ENCODE measurements around the gene TNS3. TPM values are rescaled to one million over a fixed set of nuclear protein-coding genes. Genes with fewer than 3 reads are reported as not detected.

The TNS3 gene
- total RNA-seq, 4 donors from 2014 or later: 34.6 to 52.5 (median 48.6) TPM

DNA sequence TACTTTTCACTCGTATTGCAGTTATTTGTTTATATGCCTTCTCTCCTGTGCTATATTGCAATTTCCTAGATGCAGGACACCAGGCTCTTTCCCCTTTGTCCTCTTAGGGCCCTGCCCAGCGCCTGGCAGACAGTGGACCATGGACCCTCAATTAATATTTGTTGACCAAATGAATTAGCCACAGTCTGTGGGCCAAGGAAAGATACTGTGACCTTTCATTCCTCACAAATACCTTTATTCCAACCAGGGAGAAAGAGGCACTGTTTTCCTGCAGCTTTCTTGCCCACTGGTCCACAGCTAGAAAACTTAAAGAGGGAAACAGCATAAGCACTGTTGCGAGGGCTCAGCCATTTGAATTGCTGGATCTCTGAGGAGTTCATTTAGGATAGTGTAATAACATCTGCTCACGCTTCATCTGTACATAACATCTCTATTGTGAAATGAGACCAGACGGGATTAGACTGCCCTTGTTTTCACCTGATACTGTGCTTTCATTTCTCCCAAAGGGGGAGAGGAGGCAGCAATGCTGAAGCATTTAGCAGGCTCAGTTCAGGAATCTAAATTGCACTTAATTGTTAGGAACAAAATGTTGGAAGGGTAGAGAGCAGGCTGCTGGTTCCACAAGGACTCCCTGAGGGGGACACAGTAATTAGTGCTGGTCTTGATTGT is 46.7 kb downstream of the TNS3 start:
- H3K4me1 ChIP-seq: peaks cover 10 to 51% (median 47%) of the 10 kb centered on the region in 4 donors
- peaks cover 0 to 10% (median 0%) of the 10 kb centered on the region in 4 donors for H3K27me3 ChIP-seq
- H3K9me3 ChIP-seq: no peaks in the 10 kb centered on the region
- H3K36me3 ChIP-seq: no peaks in the 10 kb centered on the region
- H3K4me3 ChIP-seq: no peak overlapping the region
- peak overlapping the region in 1 of 4 donors; percentile 23 for H3K27ac ChIP-seq (replicated peaks in 1 of 4)
- intact Hi-C loops (cut with DNase I): no loop called here
- WGBS: 73% methylated on average over 5 of the region's 5 CpGs
- no peak for TF ChIP-seq CTCF (IDR thresholded peaks at IDR 0.05)
- no peak for TF ChIP-seq POLR2A (IDR thresholded peaks at IDR 0.05; ENCODE audit: low read depth)
- TF ChIP-seq EP300 (IDR thresholded peaks at IDR 0.05): no peak
- no peak for TF ChIP-seq POLR2AphosphoS5 (IDR thresholded peaks at IDR 0.05)
- DNase-seq (ENCODE audit: extremely low spot score): no peak

DNA sequence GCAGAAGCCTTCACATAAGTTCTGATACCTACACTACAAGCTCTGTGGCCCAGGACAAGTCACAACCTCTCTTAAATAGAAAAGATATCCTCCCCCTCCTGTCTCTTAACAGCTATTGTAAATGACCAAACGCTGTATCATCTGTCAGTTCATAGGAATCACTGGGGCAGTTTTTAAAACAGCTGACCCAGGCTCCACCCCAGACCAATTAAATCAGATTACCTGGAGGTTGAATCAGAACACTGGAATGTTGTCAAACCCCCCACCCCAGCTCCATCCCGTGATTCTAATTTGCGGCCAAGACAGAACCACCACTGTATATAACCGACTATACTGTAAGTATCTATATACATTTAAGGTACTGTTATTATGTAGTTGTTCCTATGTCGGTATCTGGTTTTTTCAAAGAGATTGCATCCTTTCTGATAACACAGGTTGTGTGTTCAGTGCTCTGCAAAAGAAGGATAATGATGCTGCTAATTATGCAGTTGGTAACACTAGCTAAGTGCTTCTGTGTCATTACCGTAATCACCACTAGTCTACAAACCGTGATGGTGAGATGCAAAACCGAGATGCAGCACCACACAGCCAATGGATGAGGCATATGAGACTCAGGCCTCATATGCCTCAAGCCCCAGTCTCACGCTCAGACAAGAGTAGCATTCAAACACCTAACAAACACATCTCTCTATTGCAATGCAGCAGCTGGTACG is 47.4 kb downstream of the TNS3 start:
- intact Hi-C loops (cut with DNase I): no loop called here
- H3K36me3 ChIP-seq: no peaks in the 10 kb centered on the region
- H3K9me3 ChIP-seq: no peaks in the 10 kb centered on the region
- WGBS: 88% methylated on average over 10 of the region's 10 CpGs
- H3K27me3 ChIP-seq: peaks cover 0 to 10% (median 0%) of the 10 kb centered on the region in 4 donors
- H3K4me3 ChIP-seq: no peak overlapping the region
- DNase-seq (ENCODE audit: extremely low spot score): no peak
- H3K27ac ChIP-seq (replicated peaks in 1 of 4): no peak overlapping the region
- H3K4me1 ChIP-seq: peaks cover 10 to 49% (median 43%) of the 10 kb centered on the region in 4 donors
- no peak for TF ChIP-seq POLR2AphosphoS5 (IDR thresholded peaks at IDR 0.05)
- no peak for TF ChIP-seq EP300 (IDR thresholded peaks at IDR 0.05)
- TF ChIP-seq POLR2A (IDR thresholded peaks at IDR 0.05; ENCODE audit: low read depth): no peak
- no peak for TF ChIP-seq CTCF (IDR thresholded peaks at IDR 0.05)

GRCh38 chr7:47531584-47532492 is 50.1 kb downstream of the TNS3 start:
- Histone ChIP-seq H3K27me3 (peaks cover 0 to 2% (median 0%) of the 10 kb centered on the region in 4 donors), H3K9me3 (no peaks in the 10 kb centered on the region), H3K4me1 (peaks cover 0 to 25% (median 22%) of the 10 kb centered on the region in 4 donors), H3K4me3 (no peak overlapping the region), H3K27ac (replicated peaks in 1 of 4) (no peak overlapping the region), H3K36me3 (peaks cover 0 to 16% (median 7%) of the 10 kb centered on the region in 4 donors)
- WGBS: 87% methylated on average over 8 of the region's 17 CpGs
- TF ChIP-seq CTCF (IDR thresholded peaks at IDR 0.05): no peak
- TF ChIP-seq POLR2A (IDR thresholded peaks at IDR 0.05; ENCODE audit: low read depth): no peak
- no peak for TF ChIP-seq EP300 (IDR thresholded peaks at IDR 0.05)
- TF ChIP-seq POLR2AphosphoS5 (IDR thresholded peaks at IDR 0.05): no peak
- intact Hi-C loops (cut with DNase I): no loop called here
- DNase-seq (ENCODE audit: extremely low spot score): no peak

DNA sequence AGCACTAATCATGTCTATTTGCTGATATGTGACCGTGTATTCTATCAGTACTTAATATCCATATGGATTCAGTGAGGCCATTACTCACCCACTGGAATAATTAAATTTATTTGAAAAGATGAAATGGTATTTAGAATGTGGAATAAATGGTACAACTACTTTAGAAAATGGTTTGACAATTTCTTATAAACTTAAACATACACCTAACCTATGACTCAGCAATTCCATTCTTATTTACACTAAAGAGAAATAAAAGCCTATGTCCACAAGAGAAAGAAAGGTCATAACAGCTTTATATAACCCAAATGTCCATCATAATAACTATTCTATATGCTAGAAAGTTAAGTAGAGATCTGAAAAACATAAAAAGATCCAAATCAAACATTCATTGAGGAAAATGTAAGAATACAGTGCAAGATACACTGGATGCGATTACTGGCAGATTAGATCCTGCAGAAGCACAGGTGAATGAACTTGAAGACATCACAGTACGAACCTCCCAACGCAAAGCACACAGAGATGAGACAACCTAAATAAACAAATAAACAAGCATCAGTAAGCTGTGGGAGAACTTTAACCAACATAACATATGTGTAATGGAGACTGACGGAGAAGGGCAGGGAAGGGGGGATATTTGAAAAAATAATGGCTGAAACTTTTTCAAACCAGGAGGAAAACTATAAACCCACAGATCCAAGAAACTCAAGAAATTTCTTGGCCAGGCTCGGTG is 51.9 kb downstream of the TNS3 start:
- no peak for DNase-seq (ENCODE audit: extremely low spot score)

More for the DNA sequence above, 51.9 kb downstream of the TNS3 start:
- intact Hi-C loops (cut with DNase I): no loop called here
- 97% methylated on average over 6 of the region's 6 CpGs for WGBS
- Histone ChIP-seq H3K4me3 (no peak overlapping the region), H3K27me3 (no peaks in the 10 kb centered on the region), H3K27ac (replicated peaks in 1 of 4) (no peak overlapping the region), H3K4me1 (peaks cover 0 to 6% (median 3%) of the 10 kb centered on the region in 4 donors), H3K36me3 (peaks cover 4 to 33% (median 16%) of the 10 kb centered on the region in 4 donors), H3K9me3 (no peaks in the 10 kb centered on the region)
- TF ChIP-seq POLR2AphosphoS5 (IDR thresholded peaks at IDR 0.05): no peak
- no peak for TF ChIP-seq EP300 (IDR thresholded peaks at IDR 0.05)
- no peak for TF ChIP-seq CTCF (IDR thresholded peaks at IDR 0.05)
- TF ChIP-seq POLR2A (IDR thresholded peaks at IDR 0.05; ENCODE audit: low read depth): no peak
